GM12801 (cell line): ENCODE results near the gene CYSTM1.

Source experiments
- TF ChIP-seq, protein P1 (sequence below): IDR thresholded peaks from one replicate; pipeline ENCODE4 v1.5.1; 2011; ENCODE audit warnings: control low read depth; ENCODE audit not compliant: insufficient read length; ENCODE audit errors: extremely low read depth

Gene CYSTM1

DNA sequence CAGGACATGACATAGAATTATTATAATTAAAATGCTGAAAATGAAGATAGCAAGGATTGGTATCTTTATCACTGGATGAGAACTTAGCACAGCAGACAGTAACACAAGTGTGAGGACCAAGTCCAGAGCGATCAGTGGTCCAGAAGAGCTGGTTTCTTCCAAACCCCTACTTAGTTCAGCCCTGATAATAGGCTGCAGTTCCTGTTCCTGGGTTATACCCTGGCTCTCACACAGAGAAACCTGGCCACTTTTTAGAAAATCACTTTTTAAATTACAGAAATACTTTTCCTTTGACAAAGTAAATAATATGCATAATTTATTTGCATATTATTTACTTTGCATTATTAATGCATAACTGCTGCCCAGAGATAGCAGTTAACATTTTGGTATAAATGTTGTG is 40.3 kb downstream of the CYSTM1 start:
- TF ChIP-seq, protein P1, sequence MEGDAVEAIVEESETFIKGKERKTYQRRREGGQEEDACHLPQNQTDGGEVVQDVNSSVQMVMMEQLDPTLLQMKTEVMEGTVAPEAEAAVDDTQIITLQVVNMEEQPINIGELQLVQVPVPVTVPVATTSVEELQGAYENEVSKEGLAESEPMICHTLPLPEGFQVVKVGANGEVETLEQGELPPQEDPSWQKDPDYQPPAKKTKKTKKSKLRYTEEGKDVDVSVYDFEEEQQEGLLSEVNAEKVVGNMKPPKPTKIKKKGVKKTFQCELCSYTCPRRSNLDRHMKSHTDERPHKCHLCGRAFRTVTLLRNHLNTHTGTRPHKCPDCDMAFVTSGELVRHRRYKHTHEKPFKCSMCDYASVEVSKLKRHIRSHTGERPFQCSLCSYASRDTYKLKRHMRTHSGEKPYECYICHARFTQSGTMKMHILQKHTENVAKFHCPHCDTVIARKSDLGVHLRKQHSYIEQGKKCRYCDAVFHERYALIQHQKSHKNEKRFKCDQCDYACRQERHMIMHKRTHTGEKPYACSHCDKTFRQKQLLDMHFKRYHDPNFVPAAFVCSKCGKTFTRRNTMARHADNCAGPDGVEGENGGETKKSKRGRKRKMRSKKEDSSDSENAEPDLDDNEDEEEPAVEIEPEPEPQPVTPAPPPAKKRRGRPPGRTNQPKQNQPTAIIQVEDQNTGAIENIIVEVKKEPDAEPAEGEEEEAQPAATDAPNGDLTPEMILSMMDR = no peak

DNA sequence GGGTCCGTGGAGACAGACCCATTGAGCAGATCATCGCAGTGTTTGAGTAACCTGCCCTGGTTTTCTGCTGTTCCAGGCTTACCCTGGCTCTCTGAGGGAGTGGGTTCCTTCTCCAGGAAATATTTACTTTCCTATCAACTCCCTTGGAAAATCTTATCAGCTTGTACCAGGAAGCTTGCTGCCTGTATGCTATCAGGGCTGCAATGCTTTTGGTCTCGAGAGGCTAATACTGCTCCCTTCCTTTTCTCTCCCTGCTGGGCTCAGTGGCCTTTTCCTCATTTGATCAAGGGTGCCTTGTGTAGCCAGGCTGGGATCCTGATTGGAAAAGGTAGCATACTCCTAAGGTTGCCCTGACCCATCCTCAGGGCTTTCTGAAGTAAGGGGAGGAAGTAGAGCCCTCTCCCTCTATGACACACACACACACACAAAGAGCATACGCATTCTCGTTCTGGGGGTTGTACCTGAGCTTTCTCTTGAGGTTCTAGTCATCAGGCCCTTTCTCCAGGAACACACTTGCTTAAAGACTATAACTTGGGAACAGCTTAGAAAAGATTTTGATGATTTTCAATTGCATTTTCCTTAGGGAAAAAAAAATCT is 41.6 kb downstream of the CYSTM1 start:
- TF ChIP-seq, protein P1 = no peak

DNA sequence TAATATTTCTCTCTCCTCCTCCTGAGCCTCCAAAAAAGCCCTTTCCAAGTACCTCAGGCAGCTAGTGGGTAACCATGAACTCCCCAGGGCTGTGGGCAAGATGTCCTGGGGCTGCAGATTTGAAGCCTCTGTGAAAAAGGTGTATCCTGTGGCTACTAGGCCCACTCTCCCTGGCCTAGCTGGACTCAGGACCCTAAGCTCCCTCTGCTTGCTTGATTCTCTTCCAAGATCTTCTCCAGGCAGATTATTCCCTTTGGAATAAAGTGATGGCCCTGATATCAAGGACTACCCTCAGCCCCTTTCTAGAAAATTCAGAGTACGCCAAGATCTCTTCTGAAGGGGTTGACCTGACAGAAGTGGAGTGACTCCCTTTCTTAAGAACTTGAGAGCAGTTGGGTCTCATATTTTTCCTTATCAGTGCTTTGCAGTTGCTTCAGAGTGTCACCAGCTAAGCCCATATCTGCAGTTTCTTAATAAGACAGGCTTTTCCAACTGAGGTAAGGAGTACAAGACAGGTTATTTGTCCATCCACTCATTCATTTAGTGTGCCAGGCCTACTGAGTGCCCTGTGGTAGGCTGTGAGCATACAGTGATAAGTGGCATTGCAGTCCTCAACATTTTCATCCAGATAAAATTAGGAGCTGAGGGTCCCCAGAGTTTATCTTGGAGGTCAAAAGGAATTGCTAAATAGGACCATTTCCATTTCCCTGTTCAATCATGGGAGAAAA is 42.5 kb downstream of the CYSTM1 start:
- TF ChIP-seq, protein P1 = no peak

DNA sequence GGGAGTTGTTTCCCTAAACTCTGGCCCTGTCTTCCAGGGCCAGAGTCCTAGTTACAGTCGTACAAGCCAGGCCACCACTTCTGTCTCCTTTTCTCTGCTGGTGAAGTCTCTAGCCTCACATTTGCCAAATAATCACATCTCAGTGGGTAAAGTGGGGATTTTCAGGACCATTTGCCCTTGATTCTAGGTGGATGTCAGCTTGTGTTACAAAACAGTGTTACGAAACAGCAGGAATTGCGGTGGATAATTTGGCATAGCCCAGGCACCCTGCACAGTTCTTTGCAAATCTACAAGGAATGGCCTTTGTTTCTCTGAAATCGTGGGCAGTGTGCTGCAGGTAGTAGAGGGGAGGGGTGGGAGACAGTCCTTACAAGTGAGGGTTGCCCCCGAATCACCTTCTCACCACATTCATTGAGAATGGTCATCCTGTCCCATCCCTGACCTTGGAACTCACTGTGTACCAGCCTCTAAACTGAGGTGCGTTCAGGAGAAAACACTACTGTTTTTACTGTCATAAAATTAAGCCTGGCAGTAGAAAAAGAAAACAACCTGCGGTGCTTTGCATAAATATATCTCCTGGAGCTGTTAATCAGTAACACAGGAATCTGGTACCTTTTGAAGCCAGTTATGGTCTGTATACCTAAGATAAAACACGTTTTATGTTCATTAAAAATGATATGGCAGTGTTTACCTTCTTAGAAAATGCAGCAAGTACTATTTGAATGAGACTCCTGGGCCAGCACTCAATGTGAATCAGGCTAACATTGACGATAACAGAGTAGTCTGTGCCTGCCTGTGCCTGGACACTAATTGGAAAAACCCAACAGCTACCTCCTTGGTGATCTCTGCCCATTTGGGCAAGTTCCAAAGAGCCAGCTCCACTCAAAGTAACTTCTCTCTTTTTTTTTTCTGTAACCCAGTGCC is 44.3 kb downstream of the CYSTM1 start:
- TF ChIP-seq, protein P1 = no peak

DNA sequence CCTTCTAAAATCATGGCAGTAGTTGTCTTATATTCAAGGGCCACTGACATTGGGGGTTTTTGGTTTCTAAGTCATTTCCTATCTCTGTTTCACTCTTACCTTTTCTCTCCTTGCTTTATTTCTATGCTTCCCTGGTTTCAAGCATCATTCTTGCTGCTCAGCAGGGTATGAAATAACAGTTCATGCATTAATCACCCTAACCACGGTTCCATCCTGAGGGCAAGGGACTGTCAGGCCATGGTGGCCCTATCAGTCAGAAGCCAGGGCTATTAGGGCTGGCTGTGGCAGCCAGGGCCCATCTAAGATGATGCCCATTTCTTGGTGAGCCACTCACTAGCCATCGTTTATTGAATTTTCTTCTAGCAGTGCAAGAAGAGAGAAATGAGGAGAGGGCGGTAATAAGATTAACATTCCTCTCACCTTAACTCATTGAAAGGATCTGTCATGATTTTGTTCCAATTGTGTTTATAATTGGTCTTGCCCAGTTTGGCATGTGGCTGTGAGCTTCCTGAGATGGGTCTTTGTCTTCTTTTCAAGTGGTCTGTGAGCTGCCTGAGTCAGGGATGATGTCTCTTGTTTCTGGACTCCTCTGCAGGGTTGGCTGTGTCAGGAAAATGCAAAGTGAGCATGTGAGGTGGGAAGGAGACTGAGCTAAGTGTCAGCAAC is 45.2 kb downstream of the CYSTM1 start:
- TF ChIP-seq, protein P1 = no peak

DNA sequence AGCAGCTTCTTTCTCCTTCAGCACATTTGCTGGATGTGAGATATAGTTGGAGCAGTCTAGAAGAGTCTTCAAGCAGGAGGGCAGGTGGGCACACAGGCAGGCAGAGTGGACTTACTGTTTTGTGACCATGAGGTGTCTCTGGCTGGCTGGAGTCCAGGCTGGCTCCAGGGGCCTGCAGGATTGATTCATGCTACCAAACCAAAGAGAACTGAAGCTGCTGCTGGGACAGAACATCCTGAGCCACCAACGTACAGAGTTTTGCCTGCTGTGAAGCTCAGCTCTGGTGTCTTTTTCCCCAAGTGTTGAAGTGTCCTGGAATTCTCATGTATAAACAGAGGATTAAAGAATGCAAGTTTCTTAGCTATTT is 45.7 kb downstream of the CYSTM1 start:
- TF ChIP-seq, protein P1 = no peak
